HG02840 (cell line): ENCODE measurements around the gene ERC2.
"Not testable (repeated sequence)": the region's sequence is repeated elsewhere in the genome, so short reads cannot be mapped to it uniquely, and the experiment has no call there.

Experiments
- ATAC-seq: cut with Tn5 transposase; IDR thresholded peaks from one replicate; pipeline ENCODE4 v1.9.1; 2021; ENCODE audit warnings: mild to moderate bottlenecking, moderate library complexity, moderate number of reproducible peaks; ENCODE audit not compliant: unreplicated experiment, low FRiP score

ERC2 gene

DNA sequence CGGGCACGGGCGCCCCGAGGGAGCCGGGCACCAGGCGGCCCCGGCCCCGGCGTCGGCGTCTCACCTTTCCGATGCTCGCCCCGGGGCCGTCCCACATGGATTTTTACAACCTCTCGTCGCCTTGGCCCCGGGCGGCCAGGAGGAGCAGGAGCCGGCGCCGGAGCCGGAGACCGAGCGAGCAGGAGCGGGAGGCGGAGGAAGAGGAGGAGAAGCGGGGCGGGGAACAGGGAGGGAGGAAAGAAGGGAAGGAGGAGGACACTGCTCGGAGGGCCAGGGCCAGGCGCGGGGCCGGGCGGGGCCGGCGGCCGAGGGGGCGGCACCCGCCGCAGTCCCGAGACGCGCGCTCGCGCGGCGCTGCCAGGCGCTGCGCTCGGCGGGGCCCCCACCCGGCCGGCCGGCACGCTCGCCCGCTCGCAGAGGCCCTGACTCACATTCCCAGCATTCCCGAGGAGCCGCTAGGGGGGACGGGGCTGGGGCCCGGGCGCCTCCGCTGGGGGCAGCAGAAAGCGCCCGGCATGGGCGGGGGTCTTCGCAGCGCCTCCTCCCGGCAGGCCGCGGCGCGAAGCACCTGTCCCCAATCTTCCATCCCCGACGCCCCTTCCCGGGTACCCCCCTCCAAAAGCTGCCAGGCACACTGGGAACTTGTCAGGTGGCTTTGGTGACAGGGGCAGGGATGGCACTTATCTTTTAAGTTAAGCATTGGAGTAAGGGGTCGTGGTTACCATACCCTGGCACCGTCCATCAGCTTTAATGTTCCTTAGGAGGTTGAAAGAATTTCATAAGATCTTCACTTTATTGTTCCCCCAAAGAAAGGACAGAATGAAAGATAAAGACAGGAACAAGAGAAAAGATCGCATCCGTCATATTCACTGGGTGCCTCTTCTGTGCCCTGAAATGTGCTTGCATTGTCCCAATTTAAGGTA is at the start of gene ERC2:
Gene ERC2, minus strand, starts transcription at position 284 of the 923 bp plus-strand sequence.
- ATAC-seq, result no peak

DNA sequence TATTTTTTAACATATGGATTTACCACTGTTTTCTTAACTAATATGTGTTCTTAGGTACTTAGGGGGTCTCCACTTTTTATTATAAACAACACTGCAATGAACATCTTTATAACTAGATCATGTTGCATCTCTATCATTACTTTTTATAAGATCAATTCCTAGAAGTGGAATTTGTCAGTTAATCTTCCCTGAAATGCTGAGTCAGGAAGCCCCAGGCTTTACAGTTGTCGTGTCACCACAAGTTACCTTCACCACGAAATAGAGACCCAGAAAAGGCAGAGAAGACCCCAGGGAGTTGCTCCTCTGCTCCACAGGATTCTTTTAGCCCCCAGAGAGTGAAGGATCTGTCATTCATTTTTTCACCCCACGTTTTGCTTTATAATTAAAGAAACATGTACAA is 34.5 kb upstream of the ERC2 start:
- ATAC-seq, result no peak

GRCh38 chr3:56496376-56496775 is 28.1 kb upstream of the ERC2 start:
- ATAC-seq, result not testable (repeated sequence)

GRCh38 chr3:56494679-56495322 is 26.5 kb upstream of the ERC2 start:
- ATAC-seq, result peak; percentile 94

DNA sequence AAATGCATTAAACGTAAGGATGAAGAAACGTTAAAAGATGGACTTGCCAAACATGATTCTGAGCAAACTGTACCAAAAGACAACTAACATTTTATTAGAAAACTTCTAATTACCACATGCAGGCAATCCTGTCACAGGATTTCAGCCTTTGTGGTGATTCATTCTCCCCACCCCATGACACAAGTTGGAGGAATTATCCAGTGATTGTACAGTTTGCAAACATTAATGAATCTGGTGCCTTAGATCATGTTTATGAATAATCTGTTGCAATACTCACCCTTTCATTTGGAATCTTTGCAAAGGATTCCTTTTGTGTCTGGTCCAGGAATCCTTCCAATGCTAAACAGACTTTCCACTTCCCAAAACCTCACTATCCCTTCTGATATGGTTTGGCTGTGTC is 23.3 kb upstream of the ERC2 start:
- no peak for ATAC-seq

DNA sequence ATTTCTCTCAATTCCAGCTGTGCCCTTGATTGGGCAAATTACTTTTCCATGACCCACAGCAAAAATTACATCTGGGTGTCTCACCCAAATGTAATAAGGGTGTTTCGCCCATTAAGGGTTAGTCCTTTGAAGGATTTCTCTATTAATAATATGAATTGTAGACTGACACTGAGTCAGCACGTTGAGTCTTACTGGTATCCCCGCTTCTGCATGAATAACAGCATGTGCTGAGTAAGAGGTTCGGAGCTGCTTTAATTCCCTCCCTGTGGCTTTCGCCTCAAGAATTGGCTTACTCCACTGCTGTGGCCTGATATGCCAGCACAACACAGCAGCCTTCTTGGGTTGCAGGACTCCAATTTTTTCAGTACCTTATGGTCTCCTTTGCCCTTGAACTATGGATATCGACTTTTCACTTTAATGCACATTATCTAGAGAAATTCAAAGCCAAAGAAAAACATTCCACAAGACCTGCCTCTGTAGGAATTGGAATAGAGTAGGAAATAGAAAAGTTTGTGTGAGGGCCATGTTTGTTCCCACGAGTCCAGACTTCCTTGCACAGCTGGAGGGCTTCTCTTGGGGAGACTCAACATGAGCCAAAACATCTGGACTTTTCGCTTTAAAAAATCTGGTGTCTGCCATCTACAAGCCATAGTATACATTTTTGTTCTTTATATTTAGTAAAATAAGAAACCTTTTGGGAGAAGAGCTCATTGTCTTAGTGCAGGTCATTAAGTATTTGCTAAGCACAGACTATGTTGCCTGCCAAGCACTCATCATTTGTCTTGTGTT is 20.7 kb upstream of the ERC2 start:
- ATAC-seq, result no peak

- no peak for ATAC-seq
Observed at GRCh38 chr3:56484525-56485032, 16.3 kb upstream of the ERC2 start.

DNA sequence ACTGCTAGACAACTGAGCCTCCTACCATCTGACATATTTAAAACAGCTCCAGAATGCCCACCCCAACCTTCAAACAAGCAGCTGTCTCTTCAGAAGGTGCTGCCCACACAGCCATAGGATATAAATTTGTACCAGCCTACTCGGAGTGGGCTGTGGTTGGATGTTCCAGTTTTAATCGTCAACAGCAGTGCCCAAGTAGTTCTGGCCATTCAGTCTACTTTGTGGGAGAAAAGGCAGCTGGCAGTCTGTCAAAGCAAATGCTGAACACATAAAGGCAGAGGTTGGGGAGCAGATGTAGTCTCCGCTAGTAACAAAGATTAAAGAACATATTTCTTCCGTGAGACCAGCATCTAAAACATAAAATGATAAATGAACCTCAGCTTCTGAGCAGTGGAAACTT is 15.9 kb upstream of the ERC2 start:
- ATAC-seq, result no peak

DNA sequence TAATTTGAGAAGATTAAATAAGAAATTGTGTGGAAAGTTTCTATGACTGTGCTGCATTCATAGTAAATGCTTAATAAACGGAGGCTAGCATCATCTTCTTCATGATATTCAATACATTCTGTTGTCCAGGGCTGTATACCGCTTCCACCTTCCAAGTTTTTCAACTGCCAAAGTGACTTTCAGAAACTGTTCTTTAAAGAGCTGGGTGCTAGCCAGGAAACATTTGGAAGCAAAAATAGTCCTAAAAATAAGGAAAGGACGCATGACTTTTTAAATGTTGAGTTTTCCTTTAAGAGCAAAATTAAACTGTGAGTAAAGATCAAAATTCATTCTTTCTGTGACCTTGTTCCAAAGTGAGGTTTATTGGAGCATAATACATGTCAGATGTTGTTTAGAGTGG is 9.4 kb upstream of the ERC2 start:
- ATAC-seq, result no peak

- no peak for ATAC-seq
Observed at GRCh38 chr3:56476771-56477170, 8.5 kb upstream of the ERC2 start.

DNA sequence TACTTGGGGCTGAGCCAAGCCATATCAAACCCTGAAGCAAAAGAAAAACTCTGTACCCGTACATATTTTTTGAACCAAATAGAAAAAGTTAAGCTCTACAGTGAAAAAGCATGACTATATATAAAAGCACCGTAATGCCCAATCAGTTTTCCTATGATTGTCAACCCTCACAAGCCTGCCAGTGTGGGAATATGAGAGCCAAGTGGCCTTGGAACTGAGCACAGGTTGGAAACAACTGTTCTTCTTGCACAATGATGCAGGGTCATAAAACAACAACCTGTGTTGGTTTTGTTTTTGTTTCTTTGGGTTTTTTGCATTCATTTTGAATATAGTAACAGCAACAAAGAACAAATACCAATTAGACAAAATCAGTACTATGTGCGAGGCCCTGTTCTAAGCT is 3.5 kb upstream of the ERC2 start:
- ATAC-seq, result no peak

DNA sequence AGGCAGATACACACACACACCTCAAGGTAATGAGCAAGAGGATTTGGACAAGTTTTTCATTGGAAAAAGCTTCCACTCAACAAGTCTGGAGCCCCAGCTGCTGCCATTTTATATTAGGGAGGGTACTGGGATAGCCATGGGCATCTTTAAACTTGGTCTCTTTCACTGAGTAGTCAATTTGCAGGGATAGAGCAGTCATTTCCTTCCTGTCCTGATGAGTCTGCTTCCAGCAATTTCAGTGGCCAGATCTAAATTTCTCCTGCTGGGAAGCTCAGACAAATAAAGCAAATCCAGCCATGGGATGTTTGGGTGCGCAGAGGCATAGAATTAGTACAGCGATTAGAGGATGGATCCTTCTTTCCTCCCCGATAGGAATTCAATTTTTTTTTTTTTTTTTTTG is 874 bp upstream of the ERC2 start:
- ATAC-seq, result no peak

- no peak for ATAC-seq
Observed at GRCh38 chr3:56467801-56468183, 475 bp downstream of the ERC2 start.

DNA sequence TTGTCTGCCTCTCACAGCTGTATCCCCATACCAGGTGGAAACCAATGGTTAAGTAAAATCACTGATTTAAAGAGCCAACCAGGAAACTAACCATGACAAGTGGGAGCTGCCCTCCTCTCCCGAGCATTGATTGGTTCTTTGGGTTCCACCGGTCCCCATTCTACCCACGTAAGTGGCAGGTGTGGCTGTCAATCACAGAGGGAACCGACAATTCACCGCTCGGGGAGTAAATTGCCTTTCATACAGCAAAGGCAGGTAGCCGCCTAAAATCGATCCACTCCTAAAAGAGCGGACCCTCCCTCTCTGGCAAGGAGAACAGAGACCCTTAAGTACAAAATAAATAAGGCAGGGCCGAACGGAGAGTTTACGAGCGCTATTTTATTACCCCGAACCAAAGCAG is 1.2 kb downstream of the ERC2 start:
- ATAC-seq, result no peak

- ATAC-seq, result no peak
Observed at GRCh38 chr3:56459719-56460118, 8.5 kb downstream of the ERC2 start.

- ATAC-seq, result no peak
Observed at GRCh38 chr3:56459104-56459496, 9.2 kb downstream of the ERC2 start.

DNA sequence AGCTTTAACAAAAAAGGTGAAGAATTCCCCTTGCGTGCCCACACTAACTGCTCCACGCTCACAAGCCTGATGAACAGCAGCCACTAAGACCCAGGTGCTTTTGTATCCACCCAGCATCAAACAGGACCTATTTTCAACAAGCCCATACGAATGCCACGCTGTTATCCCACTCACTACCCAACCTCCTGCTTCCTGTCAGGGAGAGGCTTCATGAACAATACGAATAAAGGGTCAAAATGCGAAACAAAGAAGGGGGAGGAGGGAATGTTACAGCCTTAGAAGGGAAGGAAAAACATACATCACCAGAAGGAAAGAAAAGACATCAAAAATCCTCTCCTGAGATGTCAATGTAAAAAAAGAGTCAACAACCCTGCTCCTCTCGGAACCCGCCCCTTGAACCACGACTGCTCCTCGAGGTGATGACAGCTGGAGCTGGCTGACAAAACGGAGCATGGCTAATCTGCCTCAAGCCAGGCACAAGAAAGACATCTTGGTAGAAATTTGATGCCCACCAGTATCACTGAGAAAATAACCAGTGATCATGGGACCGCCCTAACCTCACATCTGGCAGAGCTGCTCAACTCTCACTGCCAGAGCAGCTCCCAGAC is 9.7 kb downstream of the ERC2 start:
- no peak for ATAC-seq

DNA sequence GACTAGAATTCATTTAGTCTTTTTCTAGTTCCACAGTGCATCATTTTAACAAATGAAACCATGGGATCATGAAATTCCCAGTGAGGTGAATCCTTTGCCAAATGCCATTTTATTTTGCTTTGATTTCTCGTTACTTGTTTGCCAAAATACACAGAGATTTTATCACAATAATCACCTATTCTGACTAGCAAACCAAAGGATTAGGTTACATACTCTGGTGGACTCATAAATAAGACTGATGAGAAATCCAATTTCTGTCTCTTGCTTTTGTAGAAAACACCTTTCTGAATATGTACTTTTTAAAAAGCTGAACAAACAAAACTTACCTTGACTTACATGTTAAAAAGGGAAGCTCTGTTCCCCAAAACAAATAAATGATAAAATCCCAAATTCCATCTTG is 12.2 kb downstream of the ERC2 start:
- ATAC-seq, result no peak

- ATAC-seq, result no peak
Observed at GRCh38 chr3:56453011-56453410, 15.3 kb downstream of the ERC2 start.

GRCh38 chr3:56452085-56452484 is 16.2 kb downstream of the ERC2 start:
- ATAC-seq, result no peak

- no peak for ATAC-seq
Observed at GRCh38 chr3:56443372-56443771, 24.9 kb downstream of the ERC2 start.
